Measurements from ENCODE around the gene NOP14.
"Not testable (repeated sequence)": the region's sequence is repeated elsewhere in the genome, so short reads cannot be mapped to it uniquely, and the experiment has no call there.

NOP14 gene

GRCh38 chr4:2939383-2940243, 23.6 kb downstream of the NOP14 start:
- no peak for TF ChIP-seq CTCF (IDR thresholded peaks at IDR 0.05; ENCODE audit: low read depth, low read length)
- no peak overlapping the region for H3K4me3 ChIP-seq (ENCODE audit: low read depth, low read length)

- no peak overlapping the region for H3K4me3 ChIP-seq (ENCODE audit: low read depth, low read length)
- TF ChIP-seq CTCF (IDR thresholded peaks at IDR 0.05; ENCODE audit: low read depth, low read length): no peak
Observed at GRCh38 chr4:2938906-2939305, 24.3 kb downstream of the NOP14 start.

GRCh38 chr4:2938411-2938810, 24.8 kb downstream of the NOP14 start:
- not testable (repeated sequence) for H3K4me3 ChIP-seq (ENCODE audit: low read depth, low read length)

GRCh38 chr4:2937986-2938385, 25.2 kb downstream of the NOP14 start:
- TF ChIP-seq CTCF (IDR thresholded peaks at IDR 0.05; ENCODE audit: low read depth, low read length): no peak
- no peak overlapping the region for H3K4me3 ChIP-seq (ENCODE audit: low read depth, low read length)

GRCh38 chr4:2937146-2937857, 25.9 kb downstream of the NOP14 start:
- H3K4me3 ChIP-seq (ENCODE audit: low read depth, low read length): no peak overlapping the region
- no peak for TF ChIP-seq CTCF (IDR thresholded peaks at IDR 0.05; ENCODE audit: low read depth, low read length)

- no peak overlapping the region for H3K4me3 ChIP-seq (ENCODE audit: low read depth, low read length)
- TF ChIP-seq CTCF (IDR thresholded peaks at IDR 0.05; ENCODE audit: low read depth, low read length): no peak
Observed at GRCh38 chr4:2936773-2937145, 26.4 kb downstream of the NOP14 start.

- no peak for TF ChIP-seq CTCF (IDR thresholded peaks at IDR 0.05; ENCODE audit: low read depth, low read length)
- peak overlapping the region; percentile 83 for H3K4me3 ChIP-seq (ENCODE audit: low read depth, low read length)
Observed at GRCh38 chr4:2935762-2936743, 27.2 kb downstream of the NOP14 start.
